Kidney (tissue), 14 donors: ENCODE measurements around the gene TMEM52. TPM values are rescaled to one million over a fixed set of nuclear protein-coding genes. Genes with fewer than 3 reads are reported as not detected.
A peak's percentile ranks its signal among the peaks of the same experiment; 100 is the strongest.

Experiments used
- DNase-seq, 5 donors: peaks; one replicate each; pipeline ENCODE4 v3.0.0-alpha.2; 2013 to 2020
- FAIRE-seq: peaks from 2 replicates; lab custom pipeline; 2012; peaks lifted over from hg19 to GRCh38; lab: Jason Lieb, UNC
- H3K27ac ChIP-seq, 2 donors: one replicate each; pipeline ENCODE4 v1.7.0; 2013; ENCODE audit warnings: low read depth in 2 of 2, low read length in 2 of 2, inconsistent platforms in 1 of 2
- H3K27me3 ChIP-seq: one replicate; pipeline ENCODE4 v1.7.1; 2013; ENCODE audit warnings: low read length, inconsistent platforms; ENCODE audit not compliant: control insufficient read depth, insufficient read depth
- H3K36me3 ChIP-seq, 3 donors: one replicate each; pipeline versions ENCODE4 v1.7.0 to v1.7.1; 2013; ENCODE audit warnings: low read length in 3 of 3, control low read depth in 1 of 3, inconsistent platforms in 1 of 3; ENCODE audit not compliant: insufficient read depth in 3 of 3, control insufficient read depth in 2 of 3
- H3K4me1 ChIP-seq, 3 donors: one replicate each; pipeline versions ENCODE4 v1.7.0 to v1.7.1; 2013; ENCODE audit warnings: low read length in 3 of 3, inconsistent platforms in 1 of 3, low read depth in 1 of 3; ENCODE audit not compliant: control insufficient read depth in 2 of 3, insufficient read depth in 2 of 3
- H3K4me3 ChIP-seq, 3 donors: one replicate each; pipeline versions ENCODE4 v1.7.0 to v1.8.1; 2013; ENCODE audit warnings: low read length in 3 of 3, control low read depth in 1 of 3, inconsistent platforms in 1 of 3
- H3K9ac ChIP-seq, 3 donors: one replicate each; pipeline versions ENCODE4 v1.7.0 to v1.7.1; 2013; ENCODE audit warnings: low read length in 3 of 3, control low read depth in 1 of 3, inconsistent platforms in 1 of 3
- H3K9me3 ChIP-seq, 3 donors: one replicate each; pipeline versions ENCODE4 v1.7.0 to v1.7.1; 2013; ENCODE audit warnings: low read length in 3 of 3, control low read depth in 1 of 3, inconsistent platforms in 1 of 3; ENCODE audit not compliant: control insufficient read depth in 2 of 3, insufficient read depth in 1 of 3
- CTCF ChIP-seq: IDR thresholded peaks from 3 replicates; pipeline ENCODE4 v1.5.1; 2012; ENCODE audit warnings: mild to moderate bottlenecking, moderate library complexity, borderline replicate concordance; ENCODE audit not compliant: insufficient read depth; ENCODE audit errors: extremely low read depth
- intact Hi-C: fragments of 100-400 bp; cut with DNase I; formaldehyde crosslinking; loops from one replicate; pipeline ENCODE4 v1.11.1; 2022
- polyA plus RNA-seq: library from polyadenylated mRNA; stranded (reverse); fragments of 350-450 nt; fragmentation: Illumina TruSeq; extraction: RNeasy Lipid Tissue Mini Kit (QIAGEN cat#74804); gene quantifications from one replicate; pipeline ENCODE4 v1.2.3, GENCODE V29; 2014; ENCODE audit warnings: low read depth, low replicate concordance; ENCODE audit not compliant: insufficient read depth
- total RNA-seq: library from RNA; stranded (reverse); fragmentation: NEBNext Ultra II Directional; extraction: Animal tissue kit (Norgen Biotek cat#: 25700); gene quantifications from one replicate; pipeline ENCODE4 v1.2.1, GENCODE V29; 2021
- donor health status: control.
- donor health status: control.
- donor health status: control.
- donor health status: control.
- donor health status: control.
- donor health status: DM: yes; HTN: yes; CAD: no.
- donor health status: Normal renal cell carcinoma (clear cell type).

The TMEM52 gene
- total and polyA plus RNA-seq, 2 donors from 2014 or later = 0.50 to 5.1 TPM

GRCh38 chr1:1894354-1895059 lies 24.6 kb downstream of the TMEM52 start:
- no peaks in the 10 kb centered on the region for H3K36me3 ChIP-seq
- no peaks in the 10 kb centered on the region for H3K27me3 ChIP-seq
- no peak overlapping the region for H3K27ac ChIP-seq
- FAIRE-seq = no peak
- H3K4me3 ChIP-seq = no peak overlapping the region
- H3K9me3 ChIP-seq = no peaks in the 10 kb centered on the region
- no peak for TF ChIP-seq CTCF
- intact Hi-C loops = no loop called here
- peak in 2 of 5 donors; percentile 50 to 74 for DNase-seq
- H3K9ac ChIP-seq = peak overlapping the region in 1 of 3 donors; percentile 12
- H3K4me1 ChIP-seq = peaks cover 0 to 19% (median 8%) of the 10 kb centered on the region in 3 donors

- peaks cover 0 to 19% (median 12%) of the 10 kb centered on the region in 3 donors for H3K4me1 ChIP-seq
- FAIRE-seq (no peak), DNase-seq (peak in 1 of 5 donors; percentile 61)
- H3K9ac ChIP-seq = no peak overlapping the region
- no peaks in the 10 kb centered on the region for H3K9me3 ChIP-seq
- TF ChIP-seq CTCF = no peak
- H3K36me3 ChIP-seq = no peaks in the 10 kb centered on the region
- intact Hi-C loops = no loop called here
- no peak overlapping the region for H3K27ac ChIP-seq
- H3K27me3 ChIP-seq = no peaks in the 10 kb centered on the region
- H3K4me3 ChIP-seq = no peak overlapping the region
Observed at GRCh38 chr1:1893997-1894353, 25.1 kb downstream of the TMEM52 start.

GRCh38 chr1:1893291-1893985 lies 25.6 kb downstream of the TMEM52 start:
- TF ChIP-seq CTCF = no peak
- intact Hi-C loops = no loop called here

More at GRCh38 chr1:1893291-1893985, 25.6 kb downstream of the TMEM52 start:
- Histone ChIP-seq H3K36me3 (no peaks in the 10 kb centered on the region), H3K9ac (no peak overlapping the region), H3K4me1 (peaks cover 0 to 22% (median 15%) of the 10 kb centered on the region in 3 donors), H3K27me3 (no peaks in the 10 kb centered on the region), H3K9me3 (no peaks in the 10 kb centered on the region), H3K27ac (no peak overlapping the region), H3K4me3 (no peak overlapping the region)
- FAIRE-seq = no peak
- peak in 2 of 5 donors; percentile 45 to 61 for DNase-seq
